OCI-LY1 (cell line): Measurements from ENCODE around the gene DHCR7.

ENCODE experiments used
- H2AFZ ChIP-seq: fragments of 200-600 bp; sonication (generic), shearing (Covaris generic); 2 replicates; pipeline ENCODE4 v1.6.0; 2014; ENCODE audit warnings: antibody characterized with exemption, mild to moderate bottlenecking, low read length
- H3F3A ChIP-seq: fragments of 200-600 bp; sonication (generic), shearing (Covaris generic); 2 replicates; pipeline ENCODE4 v1.6.0; 2014; ENCODE audit warnings: mild to moderate bottlenecking, antibody characterized with exemption, low read length, moderate library complexity; ENCODE audit not compliant: insufficient read depth
- H3K27ac ChIP-seq: fragments of 200-600 bp; sonication (generic); 2 replicates; pipeline ENCODE4 v1.5.1; 2014; ENCODE audit warnings: low read length, mixed run types, mild to moderate bottlenecking, low read depth; ENCODE audit not compliant: poor library complexity, severe bottlenecking
- H3K27me3 ChIP-seq: fragments of 200-600 bp; sonication (generic); 2 replicates; pipeline ENCODE4 v1.6.0; 2014; ENCODE audit warnings: antibody characterized with exemption, mild to moderate bottlenecking, low read length, moderate library complexity; ENCODE audit not compliant: insufficient read depth
- H3K36me3 ChIP-seq: fragments of 200-600 bp; sonication (generic); 2 replicates; pipeline ENCODE4 v1.6.1; 2014; ENCODE audit warnings: mild to moderate bottlenecking, antibody characterized with exemption, low read length, moderate library complexity, mixed read lengths; ENCODE audit not compliant: insufficient read depth
- H3K4me1 ChIP-seq: fragments of 200-600 bp; sonication (generic); 2 replicates; pipeline ENCODE4 v1.5.1; 2014; ENCODE audit warnings: mild to moderate bottlenecking, low read length, moderate library complexity; ENCODE audit not compliant: insufficient read depth, severe bottlenecking
- H3K4me2 ChIP-seq: fragments of 200-600 bp; sonication (generic), shearing (Covaris generic); 2 replicates; pipeline ENCODE4 v1.6.1; 2014; ENCODE audit warnings: low read length
- H3K4me3 ChIP-seq: fragments of 200-600 bp; sonication (generic); 2 replicates; pipeline ENCODE4 v1.5.1; 2014; ENCODE audit warnings: low read length, low read depth, mild to moderate bottlenecking, mixed read lengths; ENCODE audit not compliant: poor library complexity, severe bottlenecking
- H3K79me2 ChIP-seq: fragments of 200-600 bp; shearing (Covaris generic); 2 replicates; pipeline ENCODE4 v1.6.1; 2016; ENCODE audit warnings: mixed run types, low read length, mixed read lengths; ENCODE audit not compliant: insufficient read depth
- H3K9ac ChIP-seq: fragments of 200-600 bp; sonication (generic), shearing (Covaris generic); 2 replicates; pipeline ENCODE4 v1.6.1; 2014; ENCODE audit warnings: mild to moderate bottlenecking, low read length, mixed read lengths
- H3K9me2 ChIP-seq: fragments of 200-600 bp; sonication (generic), shearing (Covaris generic); 2 replicates; pipeline ENCODE4 v1.6.1; 2014; ENCODE audit warnings: low read depth, mild to moderate bottlenecking, low read length, mixed read lengths
- H3K9me3 ChIP-seq: fragments of 200-600 bp; shearing (Covaris generic); 2 replicates; pipeline ENCODE4 v1.6.1; 2014; ENCODE audit warnings: low read length, mixed read lengths
- H4K20me1 ChIP-seq: fragments of 200-600 bp; sonication (generic), shearing (Covaris generic); 2 replicates; pipeline ENCODE4 v1.6.0; 2016; ENCODE audit warnings: mild to moderate bottlenecking, low read length; ENCODE audit not compliant: insufficient read depth
- EZH2 ChIP-seq: fragments of 200-600 bp; sonication (generic), shearing (Covaris generic); IDR thresholded peaks from 2 replicates; pipeline ENCODE4 v1.8.0; 2017; ENCODE audit warnings: borderline replicate concordance, mixed run types, mild to moderate bottlenecking, antibody characterized with exemption, low read length, moderate library complexity, mixed read lengths
- TF ChIP-seq, protein P1 (sequence below): fragments of 200-600 bp; sonication (generic), shearing (Covaris generic); IDR thresholded peaks from 2 replicates; pipeline ENCODE4 v1.5.1; 2017; ENCODE audit warnings: mild to moderate bottlenecking, antibody characterized with exemption, low read length, moderate library complexity, mixed read lengths

The DHCR7 gene

DNA sequence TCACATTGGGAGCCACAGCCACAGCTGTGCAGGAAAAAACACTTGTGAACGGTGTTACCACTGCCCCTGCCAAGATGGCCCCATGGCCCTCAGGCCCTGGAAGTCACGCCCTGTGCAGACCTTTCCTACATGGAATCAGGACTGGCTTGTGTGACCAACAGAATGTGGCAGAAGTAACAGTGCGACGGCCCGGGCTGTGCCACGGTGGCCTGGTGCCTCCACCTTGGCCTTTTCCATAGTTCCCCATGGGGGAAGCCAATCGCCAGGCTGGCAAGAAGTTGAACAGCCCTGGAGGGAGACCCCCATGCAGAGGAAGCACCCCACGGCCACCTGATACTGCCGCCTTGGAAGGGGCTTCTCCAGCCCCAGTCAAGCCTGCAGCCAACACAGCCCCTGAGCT, 48.0 kb downstream of the DHCR7 start:
- no peaks in the 10 kb centered on the region for H3K27me3 ChIP-seq
- no peaks in the 10 kb centered on the region for H3K79me2 ChIP-seq

DNA sequence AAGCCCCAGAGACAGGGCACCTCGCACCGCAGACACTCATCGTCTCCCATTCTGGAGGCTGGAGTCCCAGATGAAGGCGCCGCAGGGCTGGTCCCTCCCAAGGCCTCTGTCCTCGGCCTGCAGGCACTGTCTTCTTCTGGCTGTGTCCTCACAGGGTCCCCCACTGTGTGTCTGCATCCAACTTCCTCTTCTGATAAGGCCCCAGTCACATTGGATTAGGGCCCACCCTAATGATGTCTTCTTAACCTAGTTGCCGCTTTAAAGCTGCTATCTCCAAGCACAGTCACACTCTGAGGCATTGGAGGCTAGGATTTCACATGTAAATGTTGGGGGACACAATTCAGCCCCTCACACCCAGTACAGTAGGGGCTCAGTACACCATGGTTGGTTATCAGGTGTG, 48.9 kb downstream of the DHCR7 start:
- no peak overlapping the region for H3K4me3 ChIP-seq
- no peak overlapping the region for H3K4me2 ChIP-seq
- H3K9me3 ChIP-seq, result no peaks in the 10 kb centered on the region
- H3F3A ChIP-seq, result no peaks in the 10 kb centered on the region
- H3K27ac ChIP-seq, result no peak overlapping the region
- H3K79me2 ChIP-seq, result no peaks in the 10 kb centered on the region
- no peaks in the 10 kb centered on the region for H3K9me2 ChIP-seq
- no peaks in the 10 kb centered on the region for H3K4me1 ChIP-seq
- H3K9ac ChIP-seq, result no peak overlapping the region
- H2AFZ ChIP-seq, result no peak overlapping the region
- no peaks in the 10 kb centered on the region for H3K27me3 ChIP-seq
- no peaks in the 10 kb centered on the region for H4K20me1 ChIP-seq
- H3K36me3 ChIP-seq, result no peaks in the 10 kb centered on the region
- TF ChIP-seq EZH2, result no peak
- TF ChIP-seq, protein P1, sequence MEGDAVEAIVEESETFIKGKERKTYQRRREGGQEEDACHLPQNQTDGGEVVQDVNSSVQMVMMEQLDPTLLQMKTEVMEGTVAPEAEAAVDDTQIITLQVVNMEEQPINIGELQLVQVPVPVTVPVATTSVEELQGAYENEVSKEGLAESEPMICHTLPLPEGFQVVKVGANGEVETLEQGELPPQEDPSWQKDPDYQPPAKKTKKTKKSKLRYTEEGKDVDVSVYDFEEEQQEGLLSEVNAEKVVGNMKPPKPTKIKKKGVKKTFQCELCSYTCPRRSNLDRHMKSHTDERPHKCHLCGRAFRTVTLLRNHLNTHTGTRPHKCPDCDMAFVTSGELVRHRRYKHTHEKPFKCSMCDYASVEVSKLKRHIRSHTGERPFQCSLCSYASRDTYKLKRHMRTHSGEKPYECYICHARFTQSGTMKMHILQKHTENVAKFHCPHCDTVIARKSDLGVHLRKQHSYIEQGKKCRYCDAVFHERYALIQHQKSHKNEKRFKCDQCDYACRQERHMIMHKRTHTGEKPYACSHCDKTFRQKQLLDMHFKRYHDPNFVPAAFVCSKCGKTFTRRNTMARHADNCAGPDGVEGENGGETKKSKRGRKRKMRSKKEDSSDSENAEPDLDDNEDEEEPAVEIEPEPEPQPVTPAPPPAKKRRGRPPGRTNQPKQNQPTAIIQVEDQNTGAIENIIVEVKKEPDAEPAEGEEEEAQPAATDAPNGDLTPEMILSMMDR, result no peak

More for the DNA sequence above, 48.0 kb downstream of the DHCR7 start:
- Histone ChIP-seq H3K27ac (no peak overlapping the region), H3K4me3 (no peak overlapping the region), H3K4me1 (no peaks in the 10 kb centered on the region), H3K9me2 (no peaks in the 10 kb centered on the region), H2AFZ (no peak overlapping the region), H3F3A (no peaks in the 10 kb centered on the region), H4K20me1 (no peaks in the 10 kb centered on the region), H3K9ac (no peak overlapping the region), H3K36me3 (no peaks in the 10 kb centered on the region), H3K4me2 (no peak overlapping the region), H3K9me3 (no peaks in the 10 kb centered on the region)
- TF ChIP-seq EZH2, result no peak
- TF ChIP-seq, protein P1, result no peak

DNA sequence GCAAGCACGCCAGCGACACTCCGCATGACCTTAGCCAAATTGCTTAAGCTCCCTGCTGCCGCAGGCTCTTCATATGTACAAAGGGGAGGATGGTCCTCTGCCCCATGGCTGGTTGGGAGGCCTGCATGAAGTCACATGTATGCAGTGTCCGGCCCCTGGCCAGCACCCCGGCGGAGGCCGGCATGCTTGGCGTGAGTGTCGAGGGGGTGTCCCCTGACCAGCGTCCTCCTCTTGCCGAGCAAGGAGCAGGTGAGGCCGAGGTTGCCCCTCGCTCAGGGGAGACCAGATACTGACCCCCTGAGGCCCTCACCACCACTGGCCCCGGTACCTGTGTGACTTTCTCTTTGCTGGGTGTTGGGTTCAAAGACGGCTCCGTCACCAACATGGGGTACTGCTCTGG, 50.2 kb downstream of the DHCR7 start:
- no peak overlapping the region for H3K9ac ChIP-seq
- H3K27ac ChIP-seq, result no peak overlapping the region
- no peaks in the 10 kb centered on the region for H3K9me3 ChIP-seq
- H3K36me3 ChIP-seq, result no peaks in the 10 kb centered on the region
- no peak overlapping the region for H3K4me3 ChIP-seq
- no peaks in the 10 kb centered on the region for H3K27me3 ChIP-seq
- no peak overlapping the region for H2AFZ ChIP-seq
- H3K4me2 ChIP-seq, result no peak overlapping the region
- no peaks in the 10 kb centered on the region for H3K9me2 ChIP-seq
- TF ChIP-seq, protein P1, result no peak
- TF ChIP-seq EZH2, result no peak
- no peaks in the 10 kb centered on the region for H3K79me2 ChIP-seq
- H4K20me1 ChIP-seq, result no peaks in the 10 kb centered on the region
- no peaks in the 10 kb centered on the region for H3K4me1 ChIP-seq
- no peaks in the 10 kb centered on the region for H3F3A ChIP-seq
